Vein endothelial cell (primary cell): ENCODE measurements around the gene CEP83. TPM values are rescaled to one million over a fixed set of nuclear protein-coding genes. Genes with fewer than 3 reads are reported as not detected.

Source experiments
- total RNA-seq: library from RNA; depleted of rRNA; stranded (reverse); fragments of >200 nt; gene quantifications from 2 replicates; pipeline ENCODE4 v1.2.3, GENCODE V29; 2012

The CEP83 gene
- total RNA-seq = 7.2 and 13.2 TPM in 2 replicates

GRCh38 chr12:94459728-94460615, at the start of gene CEP83:
Gene CEP83, minus strand, starts transcription at chr12:94459867. Its CDS starts 47,377 bp downstream, at chr12:94412490.

Other genes with a start within 250 kb of the CEP83 start
- 16.0 and 27.3 TPM in 2 replicates for gene TMCC3, start 190.7 kb upstream of the CEP83 start, total RNA-seq